AG09309 (cell line): ENCODE data around the gene AAR2.

ENCODE experiments used
- DNase-seq: peaks from one replicate; pipeline ENCODE4 v3.0.0-alpha.2; 2010; ENCODE audit warnings: low read depth
- H3K4me3 ChIP-seq: 2 replicates; pipeline ENCODE4 v1.5.1; 2011; ENCODE audit warnings: mild to moderate bottlenecking, low read depth, low read length, moderate library complexity; ENCODE audit not compliant: control insufficient read depth
- CTCF ChIP-seq: IDR thresholded peaks from 2 replicates; pipeline ENCODE4 v1.5.1; 2011; ENCODE audit warnings: mild to moderate bottlenecking, low read depth, low read length, inconsistent platforms; ENCODE audit not compliant: insufficient read depth, control insufficient read depth; ENCODE audit errors: missing control alignments

AAR2 gene

GRCh38 chr20:36264426-36265246 is 28.4 kb downstream of the AAR2 start:
- DNase-seq: no peak
- no peak overlapping the region for H3K4me3 ChIP-seq
- no peak for TF ChIP-seq CTCF

GRCh38 chr20:36266189-36266588 is 29.9 kb downstream of the AAR2 start:
- no peak for DNase-seq
- no peak overlapping the region for H3K4me3 ChIP-seq
- TF ChIP-seq CTCF: no peak

- no peak overlapping the region for H3K4me3 ChIP-seq
- TF ChIP-seq CTCF: no peak
- DNase-seq: no peak
Observed at GRCh38 chr20:36267605-36268381, 31.5 kb downstream of the AAR2 start.

DNA sequence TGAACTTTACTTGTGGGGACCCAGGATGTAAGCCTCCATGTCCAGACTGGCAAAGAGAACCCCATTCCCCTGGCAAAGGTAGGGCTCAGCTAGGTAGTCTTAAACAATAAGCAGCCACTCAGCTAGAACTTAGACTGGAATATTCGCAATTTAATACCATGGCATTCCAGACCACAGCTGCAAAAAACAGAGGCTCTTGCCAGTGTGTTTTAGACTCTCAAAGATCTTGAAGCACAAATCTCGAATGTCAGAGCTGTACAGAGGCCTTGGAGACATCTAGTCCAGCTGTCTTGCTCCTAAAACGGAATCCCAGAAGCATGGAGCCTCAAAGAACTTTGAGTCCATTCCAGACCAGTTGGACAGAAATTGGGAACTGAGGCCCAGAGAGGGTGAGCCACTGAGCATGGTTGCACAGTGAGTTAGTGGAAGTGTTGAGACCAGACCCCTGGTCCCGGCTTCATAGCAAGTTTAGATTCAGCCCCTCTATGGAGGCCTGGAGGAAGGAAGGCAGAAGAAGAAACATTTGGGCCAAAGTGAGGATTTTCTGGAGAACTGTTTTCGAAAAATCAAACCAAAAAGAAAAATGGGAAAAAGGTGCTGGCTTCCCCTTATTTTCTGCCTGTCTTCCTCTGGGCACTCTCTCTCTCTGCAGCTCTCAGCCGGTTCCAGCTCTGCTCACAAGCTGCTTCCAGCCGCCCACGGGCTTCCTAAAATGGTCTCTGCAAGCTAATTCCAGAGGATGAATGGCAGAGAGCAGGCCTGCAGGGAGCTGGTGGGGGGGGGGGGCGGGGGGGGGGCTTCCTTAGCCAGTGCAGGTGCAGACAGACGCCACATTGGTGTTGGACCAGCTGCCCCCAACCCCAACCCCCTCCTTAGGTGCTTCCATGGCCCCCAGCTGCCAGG is 32.4 kb downstream of the AAR2 start:
- DNase-seq: no peak
- TF ChIP-seq CTCF: no peak

GRCh38 chr20:36269507-36269906 is 33.2 kb downstream of the AAR2 start:
- no peak overlapping the region for H3K4me3 ChIP-seq

More for the DNA sequence above, 32.4 kb downstream of the AAR2 start:
- no peak overlapping the region for H3K4me3 ChIP-seq

More at GRCh38 chr20:36269507-36269906, 33.2 kb downstream of the AAR2 start:
- DNase-seq: no peak
- no peak for TF ChIP-seq CTCF
